ENCODE results near the gene NPC1L1. TPM values are rescaled to one million over a fixed set of nuclear protein-coding genes. Genes with fewer than 3 reads are reported as not detected.
A peak's percentile ranks its signal among the peaks of the same experiment; 100 is the strongest.

The NPC1L1 gene, protein sequence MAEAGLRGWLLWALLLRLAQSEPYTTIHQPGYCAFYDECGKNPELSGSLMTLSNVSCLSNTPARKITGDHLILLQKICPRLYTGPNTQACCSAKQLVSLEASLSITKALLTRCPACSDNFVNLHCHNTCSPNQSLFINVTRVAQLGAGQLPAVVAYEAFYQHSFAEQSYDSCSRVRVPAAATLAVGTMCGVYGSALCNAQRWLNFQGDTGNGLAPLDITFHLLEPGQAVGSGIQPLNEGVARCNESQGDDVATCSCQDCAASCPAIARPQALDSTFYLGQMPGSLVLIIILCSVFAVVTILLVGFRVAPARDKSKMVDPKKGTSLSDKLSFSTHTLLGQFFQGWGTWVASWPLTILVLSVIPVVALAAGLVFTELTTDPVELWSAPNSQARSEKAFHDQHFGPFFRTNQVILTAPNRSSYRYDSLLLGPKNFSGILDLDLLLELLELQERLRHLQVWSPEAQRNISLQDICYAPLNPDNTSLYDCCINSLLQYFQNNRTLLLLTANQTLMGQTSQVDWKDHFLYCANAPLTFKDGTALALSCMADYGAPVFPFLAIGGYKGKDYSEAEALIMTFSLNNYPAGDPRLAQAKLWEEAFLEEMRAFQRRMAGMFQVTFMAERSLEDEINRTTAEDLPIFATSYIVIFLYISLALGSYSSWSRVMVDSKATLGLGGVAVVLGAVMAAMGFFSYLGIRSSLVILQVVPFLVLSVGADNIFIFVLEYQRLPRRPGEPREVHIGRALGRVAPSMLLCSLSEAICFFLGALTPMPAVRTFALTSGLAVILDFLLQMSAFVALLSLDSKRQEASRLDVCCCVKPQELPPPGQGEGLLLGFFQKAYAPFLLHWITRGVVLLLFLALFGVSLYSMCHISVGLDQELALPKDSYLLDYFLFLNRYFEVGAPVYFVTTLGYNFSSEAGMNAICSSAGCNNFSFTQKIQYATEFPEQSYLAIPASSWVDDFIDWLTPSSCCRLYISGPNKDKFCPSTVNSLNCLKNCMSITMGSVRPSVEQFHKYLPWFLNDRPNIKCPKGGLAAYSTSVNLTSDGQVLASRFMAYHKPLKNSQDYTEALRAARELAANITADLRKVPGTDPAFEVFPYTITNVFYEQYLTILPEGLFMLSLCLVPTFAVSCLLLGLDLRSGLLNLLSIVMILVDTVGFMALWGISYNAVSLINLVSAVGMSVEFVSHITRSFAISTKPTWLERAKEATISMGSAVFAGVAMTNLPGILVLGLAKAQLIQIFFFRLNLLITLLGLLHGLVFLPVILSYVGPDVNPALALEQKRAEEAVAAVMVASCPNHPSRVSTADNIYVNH (N-terminal part only)
- under 1 TPM in 3 of 4 donors, not detected in 1; 0.66 to 0.70 (median 0.67) TPM for total RNA-seq

- peaks cover 0 to 3% (median 0%) of the 10 kb centered on the region in 4 donors for H3K4me1 ChIP-seq
- no peak for TF ChIP-seq POLR2A (IDR thresholded peaks at IDR 0.05)
- no peaks in the 10 kb centered on the region for H3K27me3 ChIP-seq
- H3K36me3 ChIP-seq: no peaks in the 10 kb centered on the region
- H3K4me3 ChIP-seq: no peak within 1 kb of the TSS
- H3K27ac ChIP-seq: no peak within 1 kb of the TSS
- H3K9me3 ChIP-seq: no peaks in the 10 kb centered on the region
- peak in 1 of 3 donors; percentile 46 for DNase-seq
Observed at GRCh38 chr7:44541028-44541869, at the start of gene NPC1L1. Gene NPC1L1, minus strand, starts transcription at chr7:44541330. Its CDS starts 71 bp downstream, at chr7:44541259.

DNA sequence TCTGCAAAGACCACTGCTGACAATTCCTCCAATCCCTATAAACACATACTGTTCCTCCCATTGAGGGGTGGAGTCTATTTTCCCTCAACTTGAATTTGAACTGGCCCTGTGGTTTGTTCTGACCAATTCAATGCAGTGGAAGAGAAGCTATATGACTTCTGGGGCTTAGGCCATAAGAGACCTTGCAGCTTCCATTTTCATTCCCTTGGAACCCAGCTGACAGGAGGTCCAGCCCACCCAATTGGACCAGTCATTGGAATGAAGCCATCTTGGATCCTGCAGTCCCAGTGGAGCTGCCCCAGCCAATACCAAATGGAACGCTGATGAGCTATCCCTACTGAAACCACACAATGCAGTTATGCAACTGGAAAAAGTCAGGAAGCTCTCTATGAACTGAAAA lies 49.8 kb upstream of the NPC1L1 start:
- no peak for TF ChIP-seq POLR2A (IDR thresholded peaks at IDR 0.05)
- TF ChIP-seq CTCF (IDR thresholded peaks at IDR 0.05): no peak
- Histone ChIP-seq H3K4me3 (no peak overlapping the region), H3K9me3 (no peaks in the 10 kb centered on the region), H3K27ac (no peak overlapping the region), H3K27me3 (no peaks in the 10 kb centered on the region), H3K4me1 (peaks cover 0 to 4% (median 0%) of the 10 kb centered on the region in 4 donors), H3K36me3 (no peaks in the 10 kb centered on the region)
- no peak for DNase-seq

- peaks cover 0 to 4% (median 0%) of the 10 kb centered on the region in 4 donors for H3K4me1 ChIP-seq
- DNase-seq: peak in 2 of 3 donors; percentile 63 to 85
- TF ChIP-seq POLR2A (IDR thresholded peaks at IDR 0.05) (no peak), CTCF (IDR thresholded peaks at IDR 0.05) (peak in 5 of 6 experiments; percentile 51 to 87 (median 75))
- H3K27me3 ChIP-seq: no peaks in the 10 kb centered on the region
- no peak overlapping the region for H3K4me3 ChIP-seq
- H3K36me3 ChIP-seq: no peaks in the 10 kb centered on the region
- no peaks in the 10 kb centered on the region for H3K9me3 ChIP-seq
- H3K27ac ChIP-seq: no peak overlapping the region
Observed at GRCh38 chr7:44587843-44588711, 46.9 kb upstream of the NPC1L1 start.

GRCh38 chr7:44583146-44583865 lies 42.2 kb upstream of the NPC1L1 start:
- H3K4me1 ChIP-seq: peaks cover 0 to 27% (median 10%) of the 10 kb centered on the region in 4 donors
- peak overlapping the region; percentile 67 to 97 (median 85) for H3K4me3 ChIP-seq
- no peak for DNase-seq
- H3K27ac ChIP-seq: peak overlapping the region; percentile 89 to 99 (median 96)
- H3K27me3 ChIP-seq: no peaks in the 10 kb centered on the region
- no peaks in the 10 kb centered on the region for H3K9me3 ChIP-seq
- peaks cover 0 to 22% (median 0%) of the 10 kb centered on the region in 3 donors for H3K36me3 ChIP-seq
- no peak for TF ChIP-seq POLR2A (IDR thresholded peaks at IDR 0.05)
- TF ChIP-seq CTCF (IDR thresholded peaks at IDR 0.05): no peak
